ENCODE measurements around the gene SLC39A11.

Gene SLC39A11

DNA sequence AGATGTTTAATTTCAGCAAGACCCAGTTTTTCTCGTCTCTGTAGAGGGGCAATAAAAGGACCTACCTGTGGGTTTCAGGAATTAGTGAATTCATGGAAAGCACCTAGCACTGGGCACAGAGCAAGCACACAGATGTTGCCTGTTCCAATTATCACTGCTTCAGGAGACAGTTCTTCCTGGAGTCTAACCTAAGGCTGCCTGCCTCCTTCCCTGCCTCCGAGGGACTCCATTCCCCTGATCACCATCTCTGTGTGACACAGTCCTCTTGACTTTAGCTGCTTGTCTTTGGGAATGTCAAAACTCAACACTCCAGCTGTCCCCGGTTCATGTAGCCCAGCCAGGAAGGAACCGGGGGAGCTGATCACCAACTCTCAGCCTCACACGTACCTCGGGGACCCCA lies 474.9 kb downstream of the SLC39A11 start:
- DNase-seq (ENCODE audit: low read depth): no peak

- DNase-seq (ENCODE audit: low read depth): no peak
Observed at GRCh38 chr17:72616447-72616846, 476.0 kb downstream of the SLC39A11 start.

GRCh38 chr17:72615627-72615991 lies 476.9 kb downstream of the SLC39A11 start:
- DNase-seq (ENCODE audit: low read depth): no peak

DNA sequence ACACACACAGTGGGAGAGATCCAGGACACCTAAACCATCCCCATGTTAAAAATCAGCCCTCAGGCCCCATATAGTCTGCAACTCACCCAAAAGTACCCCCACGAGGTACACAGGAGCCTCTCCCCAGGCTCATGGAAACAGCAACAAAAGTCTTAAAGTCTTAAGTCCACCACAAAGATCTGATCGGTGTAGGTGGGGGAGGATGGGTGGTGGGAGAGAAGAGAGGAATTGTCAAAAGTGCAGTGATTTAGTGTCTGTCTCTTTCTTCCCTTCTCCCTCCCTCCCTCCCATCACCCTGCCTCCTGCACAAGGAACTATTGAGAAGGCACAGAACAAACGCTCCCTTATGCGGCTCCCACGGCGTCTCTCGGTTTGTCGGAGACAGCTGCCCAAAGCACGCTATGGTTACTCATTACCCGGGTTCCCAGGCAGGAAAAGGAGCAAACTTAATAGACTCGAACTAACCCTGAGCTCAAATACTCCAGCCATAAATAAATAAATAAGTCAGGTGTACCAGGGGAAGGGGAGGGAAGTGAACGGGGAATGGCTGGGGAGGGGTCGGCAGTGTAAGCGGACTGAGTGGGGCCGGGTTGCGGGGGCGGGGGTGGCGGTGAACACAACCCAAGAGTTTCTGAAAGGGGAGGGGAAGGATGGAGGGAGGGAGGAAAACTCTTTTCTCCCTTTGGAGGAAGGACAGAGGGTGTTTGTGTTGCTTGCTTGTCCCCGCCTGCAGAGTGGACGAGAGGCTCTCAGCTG lies 477.4 kb downstream of the SLC39A11 start:
- DNase-seq (ENCODE audit: low read depth): no peak

GRCh38 chr17:72614476-72614870 lies 478.0 kb downstream of the SLC39A11 start:
- DNase-seq (ENCODE audit: low read depth): no peak

GRCh38 chr17:72613806-72614292 lies 478.6 kb downstream of the SLC39A11 start:
- DNase-seq (ENCODE audit: low read depth): no peak

GRCh38 chr17:72613396-72613795 lies 479.1 kb downstream of the SLC39A11 start:
- DNase-seq (ENCODE audit: low read depth): no peak

GRCh38 chr17:72611172-72611571 lies 481.3 kb downstream of the SLC39A11 start:
- no peak for DNase-seq (ENCODE audit: low read depth)

DNA sequence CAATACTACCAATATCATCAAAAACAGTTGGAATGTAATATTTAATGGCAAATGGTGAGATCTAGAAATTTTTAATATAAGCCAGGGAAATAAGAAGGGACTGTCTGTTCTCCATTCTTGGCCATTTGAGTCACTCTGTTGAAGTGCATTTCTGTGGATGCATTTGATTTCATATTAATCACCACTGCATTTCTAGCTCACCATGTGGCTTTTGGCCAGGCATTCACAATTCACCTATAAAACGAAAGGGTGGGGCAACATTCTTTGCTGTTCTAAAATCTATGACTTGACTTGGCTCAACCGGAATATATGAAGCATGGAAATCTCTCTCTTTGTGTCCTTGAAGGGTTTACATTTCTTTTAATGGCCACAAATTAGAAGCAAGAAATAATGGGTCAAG lies 483.0 kb downstream of the SLC39A11 start:
- no peak for DNase-seq (ENCODE audit: low read depth)

- DNase-seq (ENCODE audit: low read depth): no peak
Observed at GRCh38 chr17:72608436-72608835, 484.1 kb downstream of the SLC39A11 start.

DNA sequence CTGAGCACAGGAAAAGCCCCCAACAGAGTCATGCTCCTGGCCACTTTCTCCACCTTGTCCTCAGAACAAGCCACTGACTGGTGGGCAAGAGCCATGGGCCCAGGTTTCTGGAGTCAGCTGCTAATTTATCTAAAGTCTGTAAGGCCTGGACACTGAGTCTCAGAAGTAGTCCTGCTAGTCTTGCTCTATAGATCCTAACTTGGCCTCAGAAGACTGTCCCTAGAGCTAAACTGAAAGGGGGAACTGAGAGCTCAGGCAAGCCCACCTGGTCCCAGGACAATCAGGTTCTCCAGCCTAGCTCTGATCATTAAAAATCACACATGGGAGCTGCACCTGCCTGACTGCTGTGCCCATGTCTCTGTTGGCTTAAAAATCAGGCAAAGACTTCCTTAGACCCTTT lies 485.8 kb downstream of the SLC39A11 start:
- no peak for DNase-seq (ENCODE audit: low read depth)

DNA sequence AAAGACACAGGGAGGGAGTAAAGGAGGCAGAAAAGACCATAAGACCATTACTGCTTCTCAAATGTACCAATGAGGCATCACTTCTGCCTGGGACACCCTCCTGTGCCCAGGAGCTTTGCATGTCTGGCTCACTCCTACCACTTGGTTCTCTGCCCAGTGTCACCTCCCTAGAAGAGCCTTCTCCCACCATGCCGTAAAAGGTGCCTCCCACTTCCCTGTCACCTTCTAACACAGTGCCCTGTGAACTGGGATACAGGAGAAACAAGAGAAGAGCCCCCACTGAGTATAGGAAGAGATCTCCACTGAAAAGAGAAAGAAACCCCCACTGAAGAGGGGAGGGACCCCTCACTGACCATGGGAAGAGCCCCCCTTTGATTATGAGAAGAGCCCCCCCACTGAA lies 486.9 kb downstream of the SLC39A11 start:
- no peak for DNase-seq (ENCODE audit: low read depth)

DNA sequence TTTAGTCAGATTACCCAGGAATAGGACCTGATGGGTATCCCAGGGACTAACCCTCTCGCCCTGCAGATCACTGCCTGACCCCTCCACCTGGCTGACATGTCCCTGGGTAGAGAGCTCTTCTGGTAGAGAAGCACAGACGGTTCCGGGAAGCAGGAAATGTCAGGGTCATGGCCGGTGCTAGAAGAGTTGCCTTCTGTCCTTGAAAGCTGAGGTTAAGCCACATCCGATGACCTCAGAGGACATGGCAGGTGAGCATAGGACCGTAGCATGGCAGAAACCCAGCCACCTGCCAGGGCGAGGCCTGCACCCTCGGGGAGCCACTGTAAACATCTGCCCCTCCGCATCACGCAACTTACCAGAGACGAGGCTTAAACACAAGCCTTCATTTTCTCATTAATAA lies 488.0 kb downstream of the SLC39A11 start:
- no peak for DNase-seq (ENCODE audit: low read depth)

- no peak for DNase-seq (ENCODE audit: low read depth)
Observed at GRCh38 chr17:72603420-72604242, 488.9 kb downstream of the SLC39A11 start.

DNA sequence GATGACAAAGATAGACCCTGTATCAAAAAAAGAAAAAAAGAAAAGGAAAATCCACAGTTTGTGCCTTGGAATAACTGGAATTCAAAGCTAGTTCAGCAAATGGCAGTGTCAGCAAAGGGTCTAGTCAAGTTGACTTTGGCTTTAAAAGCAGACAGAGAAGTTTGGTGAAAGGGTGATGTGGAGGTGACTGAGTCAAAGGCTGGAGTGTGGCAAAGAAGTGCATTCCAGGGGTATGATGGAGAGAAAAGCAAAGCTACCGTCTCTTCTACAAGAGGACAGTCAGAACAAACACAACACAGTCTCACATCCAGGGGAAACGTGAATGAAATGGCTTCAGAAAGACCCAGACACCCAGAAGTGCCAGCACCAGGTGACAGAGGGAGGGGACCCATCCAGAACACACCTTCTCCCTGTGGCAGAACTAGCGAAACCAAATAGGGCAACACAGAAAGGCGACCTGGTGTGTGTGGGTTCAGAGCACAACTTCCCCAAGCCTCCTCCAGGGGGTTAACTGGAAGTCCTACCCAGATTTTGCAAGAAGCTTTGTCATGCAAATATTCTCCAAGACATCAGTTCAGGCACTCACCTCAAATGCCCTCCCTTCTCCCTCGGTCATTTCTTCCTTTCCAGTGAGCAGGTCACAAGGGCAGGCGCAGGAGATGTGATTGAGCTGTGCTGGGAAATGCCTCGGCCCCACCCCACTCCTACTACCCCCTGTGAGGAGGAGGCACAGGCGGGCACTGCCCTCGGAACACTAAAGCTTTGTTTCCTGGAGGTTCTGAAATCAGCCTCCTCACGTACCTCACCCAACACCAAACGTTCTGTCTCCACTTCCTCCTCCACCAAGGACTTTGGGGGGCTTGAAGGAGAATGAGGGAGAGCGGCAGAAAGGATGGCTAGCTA lies 489.7 kb downstream of the SLC39A11 start:
- DNase-seq (ENCODE audit: low read depth): no peak

DNA sequence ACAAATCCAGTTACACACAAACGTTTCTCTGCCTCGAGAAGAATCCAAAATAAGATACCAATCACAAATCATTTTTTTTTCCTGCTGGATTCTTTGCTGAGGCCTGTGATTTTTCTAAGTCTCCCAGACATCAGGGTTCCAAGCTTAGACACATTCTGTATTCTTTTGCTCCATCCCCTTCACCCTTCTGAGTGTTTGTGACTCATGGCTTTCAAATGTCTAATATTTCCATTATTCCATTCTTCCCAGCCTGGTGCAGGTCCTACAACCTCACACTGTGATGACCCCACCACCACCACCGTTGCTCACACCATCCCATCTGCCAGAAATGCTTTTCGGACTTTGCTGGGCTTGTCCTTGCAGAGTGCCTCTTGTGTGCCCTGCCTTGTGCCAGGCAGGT lies 491.6 kb downstream of the SLC39A11 start:
- DNase-seq (ENCODE audit: low read depth): no peak

DNA sequence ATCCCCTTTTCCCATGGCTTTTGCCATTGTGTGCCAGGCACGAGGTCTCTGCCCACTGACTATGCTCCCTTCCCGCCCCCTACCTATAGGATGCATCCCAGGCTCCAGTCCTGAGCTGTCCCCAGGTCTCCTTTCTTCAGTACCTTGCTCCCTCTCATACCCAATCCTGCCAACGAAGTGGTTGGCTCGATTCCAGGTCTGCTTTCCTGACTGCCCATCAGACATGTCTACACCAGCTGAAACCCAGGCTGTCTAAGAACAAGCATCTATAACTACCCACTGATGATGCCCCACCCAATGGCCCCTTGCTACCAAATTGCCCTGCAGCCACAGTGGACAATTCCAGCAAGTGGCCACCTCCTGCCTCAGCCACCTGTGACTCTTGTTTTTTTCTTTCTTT lies 492.6 kb downstream of the SLC39A11 start:
- no peak for DNase-seq (ENCODE audit: low read depth)

- no peak for DNase-seq (ENCODE audit: low read depth)
Observed at GRCh38 chr17:72598695-72599094, 493.8 kb downstream of the SLC39A11 start.

GRCh38 chr17:72597354-72598087 lies 495.0 kb downstream of the SLC39A11 start:
- no peak for DNase-seq (ENCODE audit: low read depth)
